Skeletal muscle satellite cell (primary cell): Measurements from ENCODE around the gene SFXN5.

Experiments used
- H3K27me3 ChIP-seq: 2 replicates; pipeline ENCODE4 v1.7.0; 2013; ENCODE audit warnings: low read length; ENCODE audit not compliant: control insufficient read depth, insufficient read depth
- H3K36me3 ChIP-seq: 2 replicates; pipeline ENCODE4 v1.7.0; 2013; ENCODE audit warnings: mild to moderate bottlenecking, control low read depth, low read length; ENCODE audit not compliant: insufficient read depth
- H3K4me1 ChIP-seq: 2 replicates; pipeline ENCODE4 v1.7.0; 2013; ENCODE audit warnings: low read length; ENCODE audit not compliant: control insufficient read depth, insufficient read depth
- H3K4me2 ChIP-seq: 2 replicates; pipeline ENCODE4 v1.7.0; 2013; ENCODE audit warnings: mild to moderate bottlenecking, low read length
- H3K4me3 ChIP-seq: 2 replicates; pipeline ENCODE4 v1.7.0; 2013; ENCODE audit warnings: low read length
- H3K9ac ChIP-seq: 2 replicates; pipeline ENCODE4 v1.7.0; 2013; ENCODE audit warnings: mild to moderate bottlenecking, low read depth, low read length, moderate library complexity
- H3K9me3 ChIP-seq: replicated peaks from 2 replicates; pipeline ENCODE4 v1.7.0; 2013; ENCODE audit warnings: mild to moderate bottlenecking, control low read depth, low read length

The SFXN5 gene

GRCh38 chr2:73110168-73111072 lies 38.9 kb upstream of the SFXN5 start:
- H3K9ac ChIP-seq = peak overlapping the region; percentile 94
- peaks cover 57% of the 10 kb centered on the region for H3K4me1 ChIP-seq
- H3K27me3 ChIP-seq = no peaks in the 10 kb centered on the region

GRCh38 chr2:73109431-73110167 lies 38.1 kb upstream of the SFXN5 start:
- Histone ChIP-seq H3K9me3 (no peaks in the 10 kb centered on the region), H3K4me2 (peak overlapping the region; percentile 96), H3K4me3 (peak overlapping the region; percentile 89), H3K36me3 (no peaks in the 10 kb centered on the region), H3K4me1 (peaks cover 57% of the 10 kb centered on the region), H3K9ac (no peak overlapping the region), H3K27me3 (no peaks in the 10 kb centered on the region)

More at GRCh38 chr2:73110168-73111072, 38.9 kb upstream of the SFXN5 start:
- H3K4me2 ChIP-seq = peak overlapping the region; percentile 96
- H3K9me3 ChIP-seq = no peaks in the 10 kb centered on the region
- peak overlapping the region; percentile 89 for H3K4me3 ChIP-seq
- H3K36me3 ChIP-seq = no peaks in the 10 kb centered on the region

GRCh38 chr2:73107211-73107926 lies 35.9 kb upstream of the SFXN5 start:
- H3K9me3 ChIP-seq = no peaks in the 10 kb centered on the region
- H3K36me3 ChIP-seq = peaks cover 8% of the 10 kb centered on the region
- H3K4me3 ChIP-seq = peak overlapping the region; percentile 50
- peak overlapping the region; percentile 56 for H3K4me2 ChIP-seq
- H3K27me3 ChIP-seq = no peaks in the 10 kb centered on the region
- peak overlapping the region; percentile 33 for H3K9ac ChIP-seq
- H3K4me1 ChIP-seq = peaks cover 56% of the 10 kb centered on the region

- Histone ChIP-seq H3K4me3 (no peak overlapping the region), H3K9ac (peak overlapping the region; percentile 33), H3K4me2 (peak overlapping the region; percentile 56), H3K27me3 (no peaks in the 10 kb centered on the region), H3K9me3 (no peaks in the 10 kb centered on the region), H3K4me1 (peaks cover 62% of the 10 kb centered on the region), H3K36me3 (peaks cover 8% of the 10 kb centered on the region)
These were observed 35.3 kb upstream of the SFXN5 start for GRCh38 chr2:73106791-73107190.

GRCh38 chr2:73105511-73105971 lies 34.0 kb upstream of the SFXN5 start:
- H3K9ac ChIP-seq = no peak overlapping the region
- H3K4me3 ChIP-seq = no peak overlapping the region
- H3K36me3 ChIP-seq = peaks cover 8% of the 10 kb centered on the region
- H3K4me1 ChIP-seq = peaks cover 56% of the 10 kb centered on the region
- peak overlapping the region; percentile 2 for H3K4me2 ChIP-seq
- no peaks in the 10 kb centered on the region for H3K27me3 ChIP-seq
- no peaks in the 10 kb centered on the region for H3K9me3 ChIP-seq

GRCh38 chr2:73104933-73105332 lies 33.4 kb upstream of the SFXN5 start:
- H3K4me1 ChIP-seq = peaks cover 50% of the 10 kb centered on the region

GRCh38 chr2:73103018-73103542 lies 31.6 kb upstream of the SFXN5 start:
- H3K27me3 ChIP-seq = no peaks in the 10 kb centered on the region
- no peaks in the 10 kb centered on the region for H3K9me3 ChIP-seq
- H3K4me1 ChIP-seq = peaks cover 40% of the 10 kb centered on the region
- H3K4me3 ChIP-seq = no peak overlapping the region
- H3K4me2 ChIP-seq = no peak overlapping the region
- H3K9ac ChIP-seq = no peak overlapping the region
- peaks cover 11% of the 10 kb centered on the region for H3K36me3 ChIP-seq

More at GRCh38 chr2:73104933-73105332, 33.4 kb upstream of the SFXN5 start:
- peaks cover 8% of the 10 kb centered on the region for H3K36me3 ChIP-seq
- H3K9ac ChIP-seq = no peak overlapping the region
- no peaks in the 10 kb centered on the region for H3K27me3 ChIP-seq
- no peaks in the 10 kb centered on the region for H3K9me3 ChIP-seq
- H3K4me3 ChIP-seq = no peak overlapping the region
- H3K4me2 ChIP-seq = no peak overlapping the region

GRCh38 chr2:73101626-73102256 lies 30.2 kb upstream of the SFXN5 start:
- Histone ChIP-seq H3K9me3 (no peaks in the 10 kb centered on the region), H3K27me3 (no peaks in the 10 kb centered on the region), H3K9ac (no peak overlapping the region), H3K4me2 (peak overlapping the region; percentile 6), H3K4me3 (no peak overlapping the region), H3K36me3 (peaks cover 11% of the 10 kb centered on the region), H3K4me1 (peaks cover 27% of the 10 kb centered on the region)

- no peaks in the 10 kb centered on the region for H3K27me3 ChIP-seq
- H3K4me3 ChIP-seq = no peak overlapping the region
- H3K36me3 ChIP-seq = peaks cover 11% of the 10 kb centered on the region
- H3K9me3 ChIP-seq = no peaks in the 10 kb centered on the region
- no peak overlapping the region for H3K4me2 ChIP-seq
- H3K4me1 ChIP-seq = peaks cover 19% of the 10 kb centered on the region
- H3K9ac ChIP-seq = no peak overlapping the region
These were observed 29.4 kb upstream of the SFXN5 start for GRCh38 chr2:73100956-73101355.

- no peaks in the 10 kb centered on the region for H3K27me3 ChIP-seq
- peaks cover 11% of the 10 kb centered on the region for H3K36me3 ChIP-seq
- H3K4me3 ChIP-seq = no peak overlapping the region
- no peak overlapping the region for H3K9ac ChIP-seq
- H3K4me1 ChIP-seq = peaks cover 14% of the 10 kb centered on the region
- H3K4me2 ChIP-seq = no peak overlapping the region
- no peaks in the 10 kb centered on the region for H3K9me3 ChIP-seq
These were observed 28.0 kb upstream of the SFXN5 start for GRCh38 chr2:73099486-73099885.
